Measurements from ENCODE around the gene HLA-DOA.

The HLA-DOA gene

DNA sequence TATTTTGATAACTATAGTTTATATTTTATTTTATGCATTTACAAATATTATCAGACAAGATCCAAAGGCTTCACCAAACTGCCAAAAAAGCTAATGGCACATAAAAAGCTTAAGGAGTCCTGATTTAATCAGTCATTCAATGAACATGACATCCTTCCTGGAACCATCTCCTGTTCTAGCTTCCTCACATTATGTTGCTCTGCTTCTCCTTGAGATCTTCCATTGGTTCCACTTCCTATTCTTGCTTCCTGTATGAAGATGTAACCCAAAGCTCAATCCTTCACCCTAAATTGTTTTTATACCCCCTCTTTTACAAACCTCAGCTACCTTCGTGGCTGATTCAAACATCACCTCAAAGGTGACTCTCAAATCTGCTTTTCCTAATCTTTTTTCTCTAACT lies 45.5 kb downstream of the HLA-DOA start:
- no peak for DNase-seq (ENCODE audit: low read depth)

DNA sequence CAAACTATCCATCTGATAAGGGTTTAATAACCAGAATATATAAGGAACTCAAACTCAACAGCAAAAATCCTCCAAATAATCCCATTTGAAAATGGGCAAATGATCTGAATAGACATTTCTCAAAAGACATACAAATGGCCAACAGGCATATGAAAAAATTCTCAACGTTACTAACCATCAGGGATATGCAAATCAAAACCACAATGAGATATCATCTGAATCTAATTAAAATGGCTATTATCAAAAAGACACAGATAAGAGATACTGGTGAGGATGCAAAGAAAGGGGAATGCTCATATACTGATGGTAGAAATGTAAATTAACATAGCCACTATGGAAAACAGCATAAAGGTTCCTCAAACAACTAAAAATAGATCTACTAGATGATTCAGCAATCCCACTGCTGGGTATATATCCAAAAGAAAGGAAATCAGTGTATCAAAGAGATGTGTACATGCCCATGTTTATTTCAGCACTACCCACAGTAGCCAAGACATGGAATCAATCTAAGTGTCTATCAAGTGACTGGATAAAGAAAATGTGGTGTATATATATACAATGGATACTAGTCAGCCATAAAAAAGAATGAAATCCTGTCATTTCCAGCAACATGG lies 47.1 kb downstream of the HLA-DOA start:
- DNase-seq (ENCODE audit: low read depth) = no peak

DNA sequence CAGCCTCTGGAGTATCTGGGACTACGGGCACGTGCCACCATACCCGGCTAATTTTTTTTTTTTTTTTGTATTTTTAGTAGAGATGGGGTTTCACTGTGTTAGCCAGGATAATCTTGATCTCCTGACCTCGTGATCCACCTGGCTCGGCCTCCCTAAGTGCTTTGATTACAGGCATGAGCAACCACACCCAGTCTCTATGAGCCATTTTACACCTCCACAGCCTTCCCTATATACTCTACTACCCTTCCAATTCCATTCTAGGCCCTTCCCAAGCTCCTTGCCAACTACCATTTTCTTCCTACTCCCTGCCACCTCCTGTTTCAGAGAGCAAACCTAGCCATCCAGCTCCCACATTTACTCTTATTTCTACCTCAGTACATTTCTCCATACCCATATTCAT lies 48.8 kb downstream of the HLA-DOA start:
- DNase-seq (ENCODE audit: low read depth) = no peak

DNA sequence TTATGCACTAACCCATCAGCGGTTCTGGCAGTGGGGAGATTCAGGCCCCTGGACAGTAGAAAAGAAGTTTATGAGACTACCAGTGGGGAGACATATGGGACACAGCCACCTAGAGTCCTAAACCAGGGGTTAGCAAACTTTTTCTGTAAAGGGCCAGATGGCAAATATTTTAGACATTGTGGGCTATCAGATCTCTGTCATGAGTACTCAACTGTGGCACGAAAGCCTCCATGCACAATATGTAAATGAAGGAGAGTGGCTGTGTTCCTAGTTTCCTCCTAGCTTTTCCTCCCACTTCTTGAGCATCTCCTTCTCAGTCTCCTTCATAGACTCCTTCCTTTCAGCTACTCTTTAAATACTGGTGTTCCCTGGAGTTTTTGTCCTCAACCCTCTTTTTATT lies 53.2 kb downstream of the HLA-DOA start:
- no peak for DNase-seq (ENCODE audit: low read depth)

DNA sequence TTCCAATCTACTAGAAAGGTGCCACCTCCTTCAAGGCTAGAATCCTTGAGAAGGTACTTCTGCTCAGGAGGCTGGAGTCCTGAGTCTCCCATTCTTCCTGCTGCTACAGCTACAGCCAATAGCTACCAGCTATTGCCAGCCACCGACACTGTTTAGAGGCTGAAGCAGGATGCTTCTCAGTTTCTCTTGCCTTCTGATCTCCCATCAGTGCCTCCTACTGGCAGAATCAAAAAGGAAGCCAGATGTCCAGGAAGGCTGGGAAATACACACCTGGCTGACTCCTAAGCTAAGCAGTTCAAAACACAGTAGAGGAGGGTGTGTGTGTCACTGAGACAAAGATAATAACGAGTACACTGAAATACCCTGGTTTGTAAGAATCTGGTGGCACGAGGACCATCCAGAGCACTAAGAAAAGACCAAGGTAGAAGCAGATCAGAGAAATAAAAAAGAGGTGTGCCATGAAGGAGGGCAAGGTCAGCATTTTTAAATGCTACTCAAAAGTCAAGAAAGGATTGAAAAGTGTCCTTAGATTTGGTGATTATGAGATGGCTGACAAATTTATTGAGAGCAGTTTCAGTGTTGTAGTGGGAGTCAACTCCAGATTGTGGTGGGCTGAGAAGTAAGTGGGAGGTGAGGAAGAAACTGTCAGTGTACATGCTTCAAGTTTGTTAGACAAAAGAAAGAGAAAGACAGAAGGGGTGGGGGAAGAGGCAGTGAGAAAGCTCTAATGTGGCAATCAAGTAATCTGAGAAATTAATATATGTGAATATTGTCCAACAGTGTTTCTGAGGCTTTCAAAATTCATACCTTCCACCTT lies 54.2 kb downstream of the HLA-DOA start:
- no peak for DNase-seq (ENCODE audit: low read depth)

DNA sequence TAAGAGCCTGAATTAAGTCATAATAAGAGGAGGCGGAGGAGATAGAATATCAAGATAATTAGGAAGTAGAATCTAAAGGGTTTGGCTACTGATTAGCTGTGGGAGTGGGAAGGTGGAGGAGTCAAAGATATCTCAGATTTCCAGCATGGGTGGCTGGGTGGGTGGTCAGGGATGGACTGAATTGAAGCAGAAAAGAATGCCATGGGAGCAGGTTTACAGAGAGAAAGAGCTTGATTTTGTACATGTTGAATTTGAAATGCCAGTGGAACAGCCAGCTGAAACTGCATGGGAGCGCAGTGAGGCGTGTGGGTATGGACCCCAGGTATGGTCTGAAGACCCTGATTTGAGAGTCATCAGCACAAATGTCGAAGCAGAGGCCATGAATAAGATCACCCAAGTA lies 55.1 kb downstream of the HLA-DOA start:
- DNase-seq (ENCODE audit: low read depth) = no peak
